DND-41 (cell line): Measurements from ENCODE around the gene POMT2.

ENCODE experiments used
- CTCF ChIP-seq: IDR thresholded peaks from 2 replicates; pipeline ENCODE4 v1.5.1; 2012; ENCODE audit warnings: borderline replicate concordance, low read length, moderate library complexity, mild to moderate bottlenecking; ENCODE audit not compliant: poor library complexity, severe bottlenecking; ENCODE audit errors: extremely low read depth
- EZH2 ChIP-seq: IDR thresholded peaks from 3 replicates; pipeline ENCODE4 v1.6.1; 2012; ENCODE audit warnings: borderline replicate concordance, low read depth, mild to moderate bottlenecking, moderate library complexity, low read length, inconsistent platforms; ENCODE audit not compliant: severe bottlenecking

GRCh38 chr14:77238996-77239395 is 81.7 kb downstream of the POMT2 start:
- no peak for TF ChIP-seq EZH2
- TF ChIP-seq CTCF, result no peak
